GM13976 (cell line): ENCODE results near the gene MYO1A.

Experiments
- DNase-seq: peaks from one replicate; pipeline ENCODE4 v3.0.0; 2012; ENCODE audit warnings: low spot score
- CTCF ChIP-seq: IDR thresholded peaks from 2 replicates; pipeline ENCODE4 v1.5.1; 2012; ENCODE audit warnings: borderline replicate concordance, mild to moderate bottlenecking; ENCODE audit not compliant: insufficient read depth; ENCODE audit errors: extremely low read depth, missing control alignments, control extremely low read depth
- in situ Hi-C: fragments of 300-500 bp; cut with MboI; formaldehyde crosslinking; loops from one replicate; pipeline ENCODE4 v1.12.0; 2022; ENCODE audit warnings: low sequenced_read_pairs, mixed read lengths, inconsistent platforms; ENCODE audit not compliant: unreplicated experiment

MYO1A gene

GRCh38 chr12:57090924-57091637 is 41.2 kb upstream of the MYO1A start:
- no peak for TF ChIP-seq CTCF
- in situ Hi-C loops, result no loop called here
- no peak for DNase-seq

GRCh38 chr12:57090490-57090889 is 40.6 kb upstream of the MYO1A start:
- no peak for TF ChIP-seq CTCF
- in situ Hi-C loops, result no loop called here

GRCh38 chr12:57089271-57090245 is 39.6 kb upstream of the MYO1A start:
- in situ Hi-C loops, result no loop called here
- no peak for TF ChIP-seq CTCF
- no peak for DNase-seq

More at GRCh38 chr12:57090490-57090889, 40.6 kb upstream of the MYO1A start:
- no peak for DNase-seq

GRCh38 chr12:57088354-57089270 is 38.7 kb upstream of the MYO1A start, which contains the start of gene NAB2:
NAB2 (plus strand) TSS chr12:57089114; CDS start chr12:57089272, 158 bp downstream.
- peak; percentile 93 for DNase-seq
- in situ Hi-C loops, result no loop called here
- TF ChIP-seq CTCF, result no peak

- TF ChIP-seq CTCF, result no peak
- in situ Hi-C loops, result no loop called here
- DNase-seq, result peak; percentile 90
Measured at GRCh38 chr12:57087691-57088353, 37.9 kb upstream of the MYO1A start.
